ENCODE data around the gene RAB33A. TPM values are rescaled to one million over a fixed set of nuclear protein-coding genes. Genes with fewer than 3 reads are reported as not detected.

Gene RAB33A
- total and polyA plus RNA-seq, 9 of the 15 experiments (the other 6 are each of a cell fraction or from before 2014, with no cell fraction given): 0.04 to 0.20 (median 0.06) TPM; not detected in 4

- TF ChIP-seq UBTF (IDR thresholded peaks at IDR 0.05; ENCODE audit: borderline replicate concordance in 1 of 2, low read depth in 2 of 2, low read length in 2 of 2): peak in 1 of 2 experiments; percentile 63; a peak in 2 of 4 replicates
- no peak for TF ChIP-seq HMGN3 (IDR thresholded peaks at IDR 0.05; ENCODE audit: borderline replicate concordance, extremely low read depth, insufficient read length, low read depth, low read length)
- peak; percentile 74 for TF ChIP-seq CXXC5 (CRISPR knock-in tag; IDR thresholded peaks at IDR 0.05)
- TF ChIP-seq DPF2 (IDR thresholded peaks at IDR 0.05): peak; percentile 63; the same call in 1 of the 2 replicates
- no peak for TF ChIP-seq ZNF551 (CRISPR knock-in tag; IDR thresholded peaks at IDR 0.05)
- peak; percentile 92 for TF ChIP-seq NBN (IDR thresholded peaks at IDR 0.05; ENCODE audit: low read depth)
- peak; percentile 13 to 16; a peak in 1 of 4 replicates for TF ChIP-seq RAD21 (CRISPR knock-in tag; conservative IDR thresholded peaks at IDR 0.05 in 1 of 2, IDR thresholded peaks at IDR 0.05 in 1 of 2)
- no peak for TF ChIP-seq ZNF134 (CRISPR knock-in tag; conservative IDR thresholded peaks at IDR 0.05)
- TF ChIP-seq ZNF518B (CRISPR knock-in tag; IDR thresholded peaks at IDR 0.05): no peak
- TF ChIP-seq GABPA (tag; conservative IDR thresholded peaks at IDR 0.05; ENCODE audit: low read depth): peak; percentile 53
- no peak for TF ChIP-seq ZNF143 (CRISPR knock-in tag; IDR thresholded peaks at IDR 0.05)
- no peak for TF ChIP-seq IRF2 (CRISPR knock-in tag; IDR thresholded peaks at IDR 0.05)
- TF ChIP-seq ZBTB49 (CRISPR knock-in tag; IDR thresholded peaks at IDR 0.05; ENCODE audit: borderline replicate concordance): peak; percentile 68; the same call in 1 of the 2 replicates
- peak; percentile 52 for TF ChIP-seq FIP1L1 (IDR thresholded peaks at IDR 0.05; ENCODE audit: low read depth, low read length, poor library complexity, severe bottlenecking)
- peak; percentile 78 to 90; a peak in 3 of 4 replicates for TF ChIP-seq ARNT (IDR thresholded peaks at IDR 0.05)
Observed at GRCh38 chrX:130165703-130166502, 5.9 kb upstream of the RAB33A start, which contains the start of gene AIFM1 (continued).

Data from K562 (cell line).